Coronary artery (tissue), 2 donors: ENCODE measurements around the gene CLDN34.

ENCODE experiments used
- DNase-seq: peaks from one replicate; pipeline ENCODE4 v3.0.0-alpha.2; 2017; ENCODE audit warnings: low spot score
- H3K27ac ChIP-seq, 2 donors: fragments of 200-600 bp; sonication (generic); one replicate each; pipeline ENCODE4 v1.5.1; 2016 to 2019
- H3K4me3 ChIP-seq: fragments of 200-600 bp; sonication (generic); 2 replicates; pipeline ENCODE4 v1.5.1; 2016; ENCODE audit warnings: mild to moderate bottlenecking, moderate library complexity
- TF ChIP-seq, protein P1 (sequence below): fragments of 200-600 bp; sonication (generic); IDR thresholded peaks from one replicate; pipeline ENCODE4 v1.5.1; 2019; ENCODE audit warnings: antibody characterized with exemption

Gene CLDN34

DNA sequence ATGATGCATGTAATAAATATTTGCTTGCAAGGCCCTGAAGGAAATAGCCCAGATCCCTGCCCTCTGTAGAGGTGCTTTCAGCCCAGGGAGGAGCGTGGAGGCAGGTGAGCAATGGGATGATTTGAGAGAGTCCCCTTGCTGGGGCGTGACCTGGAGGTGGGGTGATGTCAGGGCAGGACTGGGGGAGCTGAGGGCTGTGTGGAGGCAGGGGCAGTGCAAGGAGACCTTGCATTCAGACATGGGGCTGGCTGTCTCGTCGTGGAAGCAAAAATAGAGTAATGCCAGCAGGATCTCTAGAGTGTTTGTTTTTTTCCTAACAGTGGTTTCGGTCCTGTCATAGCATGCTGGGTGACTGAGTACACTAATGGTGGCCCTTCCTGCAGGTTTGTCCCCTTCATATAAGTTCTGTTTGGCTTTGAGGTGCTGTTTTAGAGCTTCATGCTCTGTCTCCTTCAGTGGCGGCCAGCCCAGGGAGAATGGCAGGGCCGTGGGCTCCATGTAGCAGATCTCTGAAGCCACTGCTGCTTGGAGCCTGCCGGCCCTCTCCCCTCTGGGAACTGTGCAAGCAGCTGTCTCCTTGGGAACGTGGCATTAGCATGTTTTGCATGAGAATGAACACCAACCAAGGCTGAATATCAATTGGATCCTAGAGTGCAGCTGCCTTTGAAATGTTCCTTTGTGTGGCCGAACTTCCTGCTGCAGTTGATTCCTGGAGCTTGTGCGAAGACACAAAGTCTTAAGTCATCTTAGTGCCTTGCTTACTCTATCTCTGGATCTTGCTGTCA lies 39.3 kb upstream of the CLDN34 start:
- no peak for DNase-seq
- TF ChIP-seq, protein P1, sequence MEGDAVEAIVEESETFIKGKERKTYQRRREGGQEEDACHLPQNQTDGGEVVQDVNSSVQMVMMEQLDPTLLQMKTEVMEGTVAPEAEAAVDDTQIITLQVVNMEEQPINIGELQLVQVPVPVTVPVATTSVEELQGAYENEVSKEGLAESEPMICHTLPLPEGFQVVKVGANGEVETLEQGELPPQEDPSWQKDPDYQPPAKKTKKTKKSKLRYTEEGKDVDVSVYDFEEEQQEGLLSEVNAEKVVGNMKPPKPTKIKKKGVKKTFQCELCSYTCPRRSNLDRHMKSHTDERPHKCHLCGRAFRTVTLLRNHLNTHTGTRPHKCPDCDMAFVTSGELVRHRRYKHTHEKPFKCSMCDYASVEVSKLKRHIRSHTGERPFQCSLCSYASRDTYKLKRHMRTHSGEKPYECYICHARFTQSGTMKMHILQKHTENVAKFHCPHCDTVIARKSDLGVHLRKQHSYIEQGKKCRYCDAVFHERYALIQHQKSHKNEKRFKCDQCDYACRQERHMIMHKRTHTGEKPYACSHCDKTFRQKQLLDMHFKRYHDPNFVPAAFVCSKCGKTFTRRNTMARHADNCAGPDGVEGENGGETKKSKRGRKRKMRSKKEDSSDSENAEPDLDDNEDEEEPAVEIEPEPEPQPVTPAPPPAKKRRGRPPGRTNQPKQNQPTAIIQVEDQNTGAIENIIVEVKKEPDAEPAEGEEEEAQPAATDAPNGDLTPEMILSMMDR: no peak
- no peak overlapping the region for H3K4me3 ChIP-seq
- H3K27ac ChIP-seq: no peak overlapping the region

DNA sequence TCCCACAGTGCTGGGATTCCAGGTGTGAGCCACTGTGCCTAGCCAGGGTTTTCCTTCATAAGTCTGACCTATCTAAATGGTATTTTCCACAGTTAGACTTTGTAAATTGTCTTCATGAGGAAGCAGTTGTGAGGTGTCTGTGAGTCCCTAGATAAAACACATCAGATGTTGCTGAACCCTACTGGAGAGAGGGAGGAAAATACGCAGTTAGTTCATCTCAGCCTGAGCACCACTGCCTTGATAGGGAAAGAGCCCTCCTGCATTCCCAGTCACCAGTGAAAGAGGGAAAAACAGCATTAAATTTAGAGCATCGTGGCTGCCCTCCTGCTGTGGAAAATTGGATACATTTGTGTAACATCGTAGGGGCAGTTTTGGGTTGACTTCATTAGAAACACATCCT lies 31.7 kb upstream of the CLDN34 start:
- TF ChIP-seq, protein P1: no peak
- no peak overlapping the region for H3K27ac ChIP-seq
- DNase-seq: no peak

DNA sequence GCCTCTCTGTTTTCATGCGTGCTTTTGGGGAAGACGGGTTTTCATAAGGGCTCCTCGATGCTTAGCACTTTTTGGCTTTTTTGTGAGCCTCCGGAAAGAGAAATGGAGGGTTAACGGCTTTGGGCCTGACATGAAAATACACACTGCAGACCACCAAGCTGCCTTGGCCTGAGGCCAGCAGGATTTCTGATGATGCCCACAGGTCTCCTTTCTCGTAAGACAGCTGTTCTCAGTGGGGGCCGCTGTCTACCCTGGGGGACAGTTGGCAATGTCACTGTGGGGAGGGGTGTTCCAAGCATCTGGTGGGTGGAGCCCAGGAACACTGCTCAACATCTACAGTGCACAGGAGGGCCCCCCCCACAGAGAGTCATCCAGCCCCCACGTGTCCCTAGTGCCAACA lies 29.4 kb upstream of the CLDN34 start:
- Histone ChIP-seq H3K27ac (no peak overlapping the region), H3K4me3 (no peak overlapping the region)
- no peak for DNase-seq
- TF ChIP-seq, protein P1: no peak

More for the DNA sequence above, 31.7 kb upstream of the CLDN34 start:
- no peak overlapping the region for H3K4me3 ChIP-seq

DNA sequence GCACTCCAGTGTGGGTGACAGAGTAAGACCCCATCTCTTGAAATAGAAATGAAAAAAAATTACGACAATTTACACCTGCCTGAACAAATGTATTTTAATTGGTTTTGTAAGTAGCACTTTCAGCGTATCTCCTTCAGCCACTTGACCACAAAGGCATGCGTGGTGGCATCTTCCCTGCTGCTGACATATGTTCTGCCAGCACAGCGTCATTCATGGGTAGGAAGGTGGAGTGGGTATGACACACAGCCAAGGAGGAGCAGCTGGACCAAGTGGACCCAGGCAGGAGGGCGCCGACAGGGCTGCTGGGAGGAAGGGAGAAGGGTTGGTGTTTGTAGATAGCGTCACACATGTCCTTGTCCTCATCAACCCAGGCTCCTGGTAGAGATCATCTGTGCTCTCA lies 28.6 kb upstream of the CLDN34 start:
- TF ChIP-seq, protein P1: no peak
- H3K27ac ChIP-seq: no peak overlapping the region
- H3K4me3 ChIP-seq: no peak overlapping the region
- no peak for DNase-seq

DNA sequence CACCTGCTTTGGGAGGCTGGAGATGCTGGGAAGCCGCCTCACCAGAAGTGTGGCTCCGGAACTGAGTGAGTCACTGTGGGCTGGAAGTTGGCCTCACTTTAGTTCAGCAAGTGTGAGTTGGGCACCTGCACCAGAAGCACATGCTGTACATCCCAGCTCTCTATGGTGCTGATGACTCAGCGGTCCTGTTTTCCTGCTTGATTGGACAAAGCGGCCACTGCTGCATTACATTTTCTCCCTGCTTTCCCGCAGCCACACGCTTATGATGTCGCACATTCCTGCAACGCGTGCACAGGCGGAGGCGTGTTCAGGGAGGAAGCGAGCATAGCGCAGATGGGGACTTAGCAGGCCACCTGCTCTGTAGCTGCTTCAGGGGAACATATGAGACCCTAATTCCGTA lies 26.7 kb upstream of the CLDN34 start:
- DNase-seq: no peak
- no peak overlapping the region for H3K27ac ChIP-seq
- TF ChIP-seq, protein P1: no peak
- H3K4me3 ChIP-seq: no peak overlapping the region

DNA sequence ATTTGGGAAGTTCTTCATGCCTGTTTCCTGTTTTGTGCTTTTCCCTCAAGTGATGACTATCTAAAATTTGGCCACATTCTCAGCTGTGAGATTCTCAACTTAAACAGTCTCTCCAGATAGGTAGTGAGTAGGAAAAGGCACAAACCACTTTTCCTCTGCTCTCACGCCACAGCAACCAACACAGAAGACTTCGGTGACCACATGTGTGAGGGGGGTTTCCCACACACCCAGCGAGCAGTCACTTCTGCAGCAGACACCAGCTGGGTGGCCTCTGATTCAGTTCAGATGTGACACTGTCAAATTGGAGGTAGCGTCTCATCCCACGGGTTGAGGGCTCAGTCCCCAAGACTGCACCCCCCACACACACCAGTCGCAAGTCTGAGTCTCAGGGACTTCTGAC lies 25.1 kb upstream of the CLDN34 start:
- DNase-seq: no peak
- TF ChIP-seq, protein P1: no peak
- Histone ChIP-seq H3K27ac (no peak overlapping the region), H3K4me3 (no peak overlapping the region)

DNA sequence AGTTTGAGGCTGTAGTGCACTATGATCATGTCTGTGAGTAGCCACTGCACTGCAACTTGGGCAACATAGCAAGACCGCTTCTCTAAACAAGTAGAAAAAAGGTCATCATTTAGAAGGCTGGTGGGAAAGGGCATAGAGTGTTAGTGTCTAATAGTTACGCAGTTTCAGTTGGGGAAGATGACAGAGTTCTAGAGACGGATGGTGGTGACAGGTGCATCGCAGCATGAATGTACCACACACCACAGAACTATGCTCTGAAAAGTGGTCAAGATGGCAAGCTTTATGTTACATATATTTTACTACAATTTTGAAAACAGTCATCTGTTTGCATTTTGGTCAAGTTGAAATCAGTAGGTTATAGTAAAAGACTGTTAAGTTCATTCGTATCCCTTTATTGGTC lies 23.7 kb upstream of the CLDN34 start:
- Histone ChIP-seq H3K27ac (no peak overlapping the region), H3K4me3 (no peak overlapping the region)
- no peak for DNase-seq
- TF ChIP-seq, protein P1: no peak
